ENCODE measurements around the gene PQBP1. TPM values are rescaled to one million over a fixed set of nuclear protein-coding genes. Genes with fewer than 3 reads are reported as not detected.

PQBP1 gene
- polyA plus RNA-seq, 1 donor (not counting 4 experiments of a cell fraction or from before 2014, with no cell fraction given), result 79.0 TPM

- no peaks in the 10 kb centered on the region for H3K9me1 ChIP-seq (ENCODE audit: control insufficient read depth, extremely low read depth, insufficient read depth, low read length)
- no peaks in the 10 kb centered on the region for H3K79me2 ChIP-seq (ENCODE audit: control insufficient read depth, insufficient read depth, low read length)
- peaks cover 4 to 9% of the 10 kb centered on the region in 2 experiments for H3K36me3 ChIP-seq (ENCODE audit: control insufficient read depth in 2 of 2, extremely low read depth in 1 of 2, insufficient read depth in 2 of 2, low read length in 2 of 2)
- H3K27me3 ChIP-seq (ENCODE audit: control insufficient read depth, extremely low read depth, insufficient read depth, low read length), result no peaks in the 10 kb centered on the region
- no peak overlapping the region for H2AFZ ChIP-seq (ENCODE audit: control insufficient read depth, low read length)
- TF ChIP-seq CTCF (optimal IDR thresholded peaks at IDR 0.05 in 1 of 3, IDR thresholded peaks at IDR 0.05 in 1 of 3, conservative IDR thresholded peaks at IDR 0.05 in 1 of 3; ENCODE audit: extremely low read depth in 1 of 3, insufficient read depth in 2 of 3, low read length in 3 of 3), result no peak
- TF ChIP-seq EZH2 (IDR thresholded peaks at IDR 0.05; ENCODE audit: low read length), result no peak
- H3K27ac ChIP-seq (ENCODE audit: control insufficient read depth, insufficient read depth, low read length), result no peak overlapping the region
- no peak for DNase-seq (ENCODE audit: low read depth, low spot score)
- H3K9me3 ChIP-seq (ENCODE audit: control insufficient read depth, low read depth, low read length), result peaks cover 2% of the 10 kb centered on the region
- dilution Hi-C loops (cut with MboI; ENCODE audit: extremely low pct_ligation_motif_present, low sequenced_read_pairs), result no loop called here
- H3K4me1 ChIP-seq (ENCODE audit: control insufficient read depth, extremely low read depth, insufficient read depth, low read length), result no peaks in the 10 kb centered on the region
- no peak overlapping the region for H3K9ac ChIP-seq (ENCODE audit: control insufficient read depth, extremely low read depth, insufficient read depth, low read length)
- no peaks in the 10 kb centered on the region for H4K20me1 ChIP-seq (ENCODE audit: control insufficient read depth, extremely low read depth, insufficient read depth, low read length)
- H3K4me3 ChIP-seq (ENCODE audit: control insufficient read depth in 2 of 3, extremely low read depth in 1 of 3, insufficient read depth in 2 of 3, low read depth in 1 of 3, low read length in 3 of 3), result no peak overlapping the region
- FAIRE-seq, result no peak
- no peak overlapping the region for H3K4me2 ChIP-seq (ENCODE audit: control insufficient read depth, extremely low read depth, insufficient read depth, low read depth, low read length)
Measured at GRCh38 chrX:48927736-48928382, 30.1 kb downstream of the PQBP1 start.

GRCh38 chrX:48933757-48934156 is 36.0 kb downstream of the PQBP1 start:
- peaks cover under 1% of the 10 kb centered on the region for H3K79me2 ChIP-seq (ENCODE audit: control insufficient read depth, insufficient read depth, low read length)
- no peak overlapping the region for H3K9ac ChIP-seq (ENCODE audit: control insufficient read depth, extremely low read depth, insufficient read depth, low read length)
- no peaks in the 10 kb centered on the region for H4K20me1 ChIP-seq (ENCODE audit: control insufficient read depth, extremely low read depth, insufficient read depth, low read length)
- no peaks in the 10 kb centered on the region for H3K27me3 ChIP-seq (ENCODE audit: control insufficient read depth, extremely low read depth, insufficient read depth, low read length)
- no peak overlapping the region for H2AFZ ChIP-seq (ENCODE audit: control insufficient read depth, low read length)
- dilution Hi-C loops (cut with MboI; ENCODE audit: extremely low pct_ligation_motif_present, low sequenced_read_pairs), result no loop called here
- H3K9me3 ChIP-seq (ENCODE audit: control insufficient read depth, low read depth, low read length), result no peaks in the 10 kb centered on the region
- DNase-seq (ENCODE audit: low read depth, low spot score) (no peak), FAIRE-seq (no peak)
- no peak overlapping the region for H3K4me3 ChIP-seq (ENCODE audit: control insufficient read depth in 2 of 3, extremely low read depth in 1 of 3, insufficient read depth in 2 of 3, low read depth in 1 of 3, low read length in 3 of 3)
- H3K9me1 ChIP-seq (ENCODE audit: control insufficient read depth, extremely low read depth, insufficient read depth, low read length), result no peaks in the 10 kb centered on the region
- no peaks in the 10 kb centered on the region for H3K4me1 ChIP-seq (ENCODE audit: control insufficient read depth, extremely low read depth, insufficient read depth, low read length)
- H3K27ac ChIP-seq (ENCODE audit: control insufficient read depth, insufficient read depth, low read length), result no peak overlapping the region
- peaks cover 0 to 4% of the 10 kb centered on the region in 2 experiments for H3K36me3 ChIP-seq (ENCODE audit: control insufficient read depth in 2 of 2, extremely low read depth in 1 of 2, insufficient read depth in 2 of 2, low read length in 2 of 2)
- no peak overlapping the region for H3K4me2 ChIP-seq (ENCODE audit: control insufficient read depth, extremely low read depth, insufficient read depth, low read depth, low read length)
- TF ChIP-seq EZH2 (IDR thresholded peaks at IDR 0.05; ENCODE audit: low read length) (no peak), CTCF (optimal IDR thresholded peaks at IDR 0.05 in 1 of 3, IDR thresholded peaks at IDR 0.05 in 1 of 3, conservative IDR thresholded peaks at IDR 0.05 in 1 of 3; ENCODE audit: extremely low read depth in 1 of 3, insufficient read depth in 2 of 3, low read length in 3 of 3) (no peak)

All from keratinocyte (primary cell).